H1 (cell line): ENCODE measurements around the gene ACTG2.

Experiments
- EZH2 ChIP-seq: fragments of 200-600 bp; sonication (generic); IDR thresholded peaks from 2 replicates; pipeline ENCODE4 v1.7.1; 2012; ENCODE audit warnings: low read depth, mild to moderate bottlenecking, moderate library complexity, low read length, inconsistent platforms; ENCODE audit not compliant: severe bottlenecking
- RAD21 ChIP-seq, 2 experiments: IDR thresholded peaks in 1 of 2; conservative IDR thresholded peaks in 1 of 2; 2 replicates each; pipeline ENCODE4 v1.6.1; 2011; ENCODE audit warnings: low read depth in 2 of 2, low read length in 2 of 2, improper control_type of control experiment in 1 of 2, inconsistent platforms in 1 of 2, mild to moderate bottlenecking in 1 of 2, moderate library complexity in 1 of 2
- SP1 ChIP-seq: IDR thresholded peaks from 2 replicates; pipeline ENCODE4 v1.6.1; 2011; ENCODE audit warnings: low read depth, low read length

DNA sequence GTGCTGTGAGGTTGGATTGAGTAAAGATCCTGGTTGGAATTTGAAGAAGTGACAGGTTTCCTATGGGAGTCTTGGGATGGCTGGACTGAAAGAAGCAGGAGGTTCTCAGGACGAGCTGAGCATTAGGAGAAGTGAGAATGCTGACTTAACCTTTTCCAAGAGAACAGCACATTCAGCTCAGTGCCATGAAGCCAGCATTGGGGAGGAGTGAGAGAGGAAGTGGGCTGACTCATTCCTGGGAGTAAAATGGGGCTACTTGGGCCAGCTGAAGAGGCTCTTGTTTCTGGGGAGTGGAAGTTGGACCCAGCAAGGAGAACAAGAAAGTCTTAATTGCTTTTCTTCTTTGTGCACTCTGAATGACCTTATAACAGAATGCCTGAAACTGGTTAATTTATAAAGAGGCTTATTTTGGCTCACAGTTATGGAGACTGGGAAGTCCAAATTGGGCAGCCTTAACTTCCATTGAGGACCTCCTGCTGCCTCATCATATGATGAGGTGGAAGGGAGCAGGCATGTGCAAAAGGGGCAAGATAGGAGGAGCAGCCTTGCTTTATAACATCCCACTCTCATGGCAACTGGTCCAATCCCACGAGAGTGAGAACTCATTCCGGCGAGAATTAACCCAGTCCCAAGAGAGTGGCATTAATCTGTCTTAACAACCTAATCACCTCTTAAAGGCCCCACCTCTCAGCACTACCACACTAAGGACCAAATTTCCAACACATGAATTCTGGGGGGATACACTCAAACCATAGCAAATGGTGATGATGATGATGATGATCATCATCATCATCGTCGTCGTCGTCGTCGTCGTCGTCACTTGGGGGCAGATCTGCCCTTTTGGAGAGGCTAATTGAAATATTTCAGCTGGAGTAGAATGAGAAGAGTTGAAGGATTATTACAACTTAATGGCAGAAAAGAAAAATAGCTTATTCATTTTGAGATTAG is 60.0 kb downstream of the ACTG2 start:
- TF ChIP-seq EZH2 (no peak), SP1 (no peak), RAD21 (IDR thresholded peaks at IDR 0.05 in 1 of 2, conservative IDR thresholded peaks at IDR 0.05 in 1 of 2; ENCODE audit: low read depth in 2 of 2, low read length in 2 of 2) (no peak)
